RWPE2 (cell line): ENCODE data around the gene SLC39A2.
"Not testable (repeated sequence)": the region's sequence is repeated elsewhere in the genome, so short reads cannot be mapped to it uniquely, and the experiment has no call there.

ENCODE experiments used
- ATAC-seq: fragments of 200-7000 bp; cut with Tn5 transposase; 3 replicates; pipeline ENCODE4 v1.9.1; 2021; ENCODE audit warnings: low read depth
- DNase-seq: peaks from one replicate; pipeline ENCODE4 v3.0.0-alpha.2; 2020; ENCODE audit warnings: low spot score
- H3K27ac ChIP-seq: fragments of 450-650 bp; 2 replicates; pipeline ENCODE4 v1.5.1; 2017; ENCODE audit warnings: mild to moderate bottlenecking; ENCODE audit not compliant: poor library complexity, severe bottlenecking
- H3K27me3 ChIP-seq: fragments of 250-450 bp; sonication (Bioruptor Pico); 2 replicates; pipeline ENCODE4 v1.5.1; 2021; ENCODE audit warnings: mild to moderate bottlenecking, moderate library complexity; ENCODE audit not compliant: insufficient read depth, poor library complexity, severe bottlenecking
- H3K36me3 ChIP-seq: fragments of 250-450 bp; sonication (Bioruptor Pico); 2 replicates; pipeline ENCODE4 v1.5.1; 2020; ENCODE audit warnings: low read depth, mild to moderate bottlenecking, moderate library complexity
- H3K4me1 ChIP-seq: fragments of 250-450 bp; sonication (Bioruptor Pico); 2 replicates; pipeline ENCODE4 v1.5.1; 2021; ENCODE audit warnings: mild to moderate bottlenecking, moderate library complexity; ENCODE audit not compliant: insufficient read depth, poor library complexity, severe bottlenecking
- H3K4me3 ChIP-seq: fragments of 250-450 bp; sonication (Bioruptor Pico); 2 replicates; pipeline ENCODE4 v1.5.1; 2021; ENCODE audit warnings: mild to moderate bottlenecking, moderate library complexity; ENCODE audit not compliant: severe bottlenecking
- H3K9me3 ChIP-seq: fragments of 250-450 bp; sonication (Bioruptor Pico); 2 replicates; pipeline ENCODE4 v1.5.1; 2021; ENCODE audit warnings: mild to moderate bottlenecking, moderate library complexity; ENCODE audit not compliant: severe bottlenecking
- TF ChIP-seq, protein P1 (sequence below): fragments of 450-650 bp; IDR thresholded peaks from one replicate; pipeline ENCODE4 v1.5.1; 2017; ENCODE audit warnings: mild to moderate bottlenecking, moderate library complexity; ENCODE audit not compliant: poor library complexity, severe bottlenecking

Gene SLC39A2

DNA sequence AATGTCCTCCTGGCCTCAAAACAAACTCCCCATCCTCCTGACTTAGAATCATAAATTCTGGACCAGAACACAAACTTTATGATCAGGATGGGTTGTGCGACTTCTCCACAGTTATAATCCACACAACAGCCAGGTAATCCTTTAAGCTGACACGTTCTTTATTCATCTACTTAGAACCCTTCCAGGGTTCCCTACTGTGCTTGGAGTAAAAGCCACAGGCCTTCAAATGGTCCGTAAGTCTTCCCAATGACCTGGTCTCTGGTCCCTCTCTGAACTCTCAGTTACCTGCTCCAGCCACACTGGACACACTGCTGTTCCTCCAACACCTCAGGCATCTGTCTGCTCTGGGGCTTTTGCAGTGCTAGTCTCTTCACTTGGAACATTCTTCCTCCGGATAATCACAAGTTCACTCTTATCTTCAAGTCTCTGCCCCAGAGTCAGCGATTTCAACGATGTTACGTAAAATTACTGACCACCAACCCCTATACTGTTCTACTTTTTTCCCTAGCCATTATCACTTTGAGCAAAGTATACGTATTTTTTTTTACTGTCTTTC, 41.4 kb downstream of the SLC39A2 start:
- TF ChIP-seq, protein P1, sequence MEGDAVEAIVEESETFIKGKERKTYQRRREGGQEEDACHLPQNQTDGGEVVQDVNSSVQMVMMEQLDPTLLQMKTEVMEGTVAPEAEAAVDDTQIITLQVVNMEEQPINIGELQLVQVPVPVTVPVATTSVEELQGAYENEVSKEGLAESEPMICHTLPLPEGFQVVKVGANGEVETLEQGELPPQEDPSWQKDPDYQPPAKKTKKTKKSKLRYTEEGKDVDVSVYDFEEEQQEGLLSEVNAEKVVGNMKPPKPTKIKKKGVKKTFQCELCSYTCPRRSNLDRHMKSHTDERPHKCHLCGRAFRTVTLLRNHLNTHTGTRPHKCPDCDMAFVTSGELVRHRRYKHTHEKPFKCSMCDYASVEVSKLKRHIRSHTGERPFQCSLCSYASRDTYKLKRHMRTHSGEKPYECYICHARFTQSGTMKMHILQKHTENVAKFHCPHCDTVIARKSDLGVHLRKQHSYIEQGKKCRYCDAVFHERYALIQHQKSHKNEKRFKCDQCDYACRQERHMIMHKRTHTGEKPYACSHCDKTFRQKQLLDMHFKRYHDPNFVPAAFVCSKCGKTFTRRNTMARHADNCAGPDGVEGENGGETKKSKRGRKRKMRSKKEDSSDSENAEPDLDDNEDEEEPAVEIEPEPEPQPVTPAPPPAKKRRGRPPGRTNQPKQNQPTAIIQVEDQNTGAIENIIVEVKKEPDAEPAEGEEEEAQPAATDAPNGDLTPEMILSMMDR, result peak; percentile 78
- no peaks in the 10 kb centered on the region for H3K9me3 ChIP-seq
- ATAC-seq (no peak), DNase-seq (no peak)
- no peaks in the 10 kb centered on the region for H3K27me3 ChIP-seq
- peaks cover 33% of the 10 kb centered on the region for H3K4me1 ChIP-seq
- H3K4me3 ChIP-seq, result no peak overlapping the region
- no peaks in the 10 kb centered on the region for H3K36me3 ChIP-seq
- H3K27ac ChIP-seq, result peak overlapping the region; percentile 83

DNA sequence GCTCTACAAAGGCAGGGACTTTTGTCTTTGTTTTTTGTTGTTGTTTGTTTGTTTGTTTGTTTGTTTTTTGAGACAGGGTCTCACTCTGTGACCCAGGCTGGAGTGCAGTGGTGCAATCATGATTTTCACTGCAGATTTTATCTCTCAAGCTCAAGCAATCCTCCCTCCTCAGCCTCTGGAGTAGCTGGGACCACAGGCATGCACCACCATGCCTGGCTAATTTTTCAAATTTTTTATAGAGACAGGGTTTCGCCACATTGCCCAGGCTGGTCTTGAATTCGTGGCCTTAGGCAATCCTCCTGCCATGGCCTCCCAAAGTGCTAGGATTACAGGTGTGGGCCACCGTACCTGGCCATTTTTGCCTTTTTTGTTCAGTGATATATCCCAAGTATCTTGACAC, 41.8 kb downstream of the SLC39A2 start:
- H3K4me1 ChIP-seq, result peaks cover 33% of the 10 kb centered on the region
- not testable (repeated sequence) for H3K36me3 ChIP-seq, ATAC-seq, H3K9me3 ChIP-seq, DNase-seq, H3K4me3 ChIP-seq, H3K27me3 ChIP-seq
- peak overlapping the region; percentile 83 for H3K27ac ChIP-seq

DNA sequence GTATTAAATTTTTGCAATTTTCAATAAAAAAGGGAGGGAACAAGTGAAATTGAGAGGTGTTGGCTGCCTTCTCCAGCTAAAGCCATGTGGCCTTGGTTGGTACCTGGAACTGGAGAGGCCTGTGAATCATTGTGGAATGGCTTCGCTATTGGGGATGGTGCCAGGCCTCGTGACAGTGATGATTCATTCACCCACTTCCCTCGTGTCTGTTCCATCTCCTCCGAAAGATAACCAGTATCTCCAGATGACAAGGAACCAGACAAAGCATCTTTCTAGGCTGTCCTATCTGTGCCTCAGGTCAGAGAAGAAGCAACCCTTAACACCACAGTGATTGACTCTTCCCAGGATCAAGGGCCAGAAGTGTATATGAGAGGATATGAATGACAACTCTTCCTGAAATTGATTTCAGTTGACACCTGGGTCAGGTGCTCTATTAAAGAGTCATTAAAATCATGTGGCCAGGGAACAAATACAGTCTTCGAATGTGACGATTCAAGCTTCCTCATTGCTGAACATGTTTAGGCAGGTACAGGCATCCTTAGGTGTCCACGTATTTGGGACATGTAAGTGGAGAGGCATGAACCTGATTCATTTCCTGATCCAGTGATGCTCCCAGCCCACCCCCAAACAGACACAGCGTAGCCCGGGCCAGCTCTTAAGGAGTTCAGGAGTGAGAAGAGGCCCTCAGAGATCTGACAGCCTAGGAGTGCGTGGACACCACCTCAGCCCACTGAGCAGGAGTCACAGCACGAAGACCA, 42.8 kb downstream of the SLC39A2 start, which contains the start of gene RNASE7:
Gene RNASE7, plus strand, starts transcription at position 687 of the 758 bp plus-strand sequence. CDS start 631 bp downstream, outside the sequence.
- Histone ChIP-seq H3K4me3 (peak within 1 kb of the TSS; percentile 5), H3K36me3 (no peaks in the 10 kb centered on the region), H3K4me1 (peaks cover 33% of the 10 kb centered on the region), H3K27ac (peak within 1 kb of the TSS; percentile 83), H3K9me3 (no peaks in the 10 kb centered on the region), H3K27me3 (no peaks in the 10 kb centered on the region)
- TF ChIP-seq, protein P1, result no peak
- DNase-seq, result peak; percentile 86
- peak; percentile 92 for ATAC-seq

- no peaks in the 10 kb centered on the region for H3K9me3 ChIP-seq
- no peaks in the 10 kb centered on the region for H3K27me3 ChIP-seq
- no peaks in the 10 kb centered on the region for H3K36me3 ChIP-seq
- no peak for ATAC-seq
- peak overlapping the region; percentile 83 for H3K27ac ChIP-seq
- peaks cover 33% of the 10 kb centered on the region for H3K4me1 ChIP-seq
- no peak for DNase-seq
- TF ChIP-seq, protein P1, result no peak
- no peak overlapping the region for H3K4me3 ChIP-seq
Measured at GRCh38 chr14:21042918-21043317, 43.8 kb downstream of the SLC39A2 start.

DNA sequence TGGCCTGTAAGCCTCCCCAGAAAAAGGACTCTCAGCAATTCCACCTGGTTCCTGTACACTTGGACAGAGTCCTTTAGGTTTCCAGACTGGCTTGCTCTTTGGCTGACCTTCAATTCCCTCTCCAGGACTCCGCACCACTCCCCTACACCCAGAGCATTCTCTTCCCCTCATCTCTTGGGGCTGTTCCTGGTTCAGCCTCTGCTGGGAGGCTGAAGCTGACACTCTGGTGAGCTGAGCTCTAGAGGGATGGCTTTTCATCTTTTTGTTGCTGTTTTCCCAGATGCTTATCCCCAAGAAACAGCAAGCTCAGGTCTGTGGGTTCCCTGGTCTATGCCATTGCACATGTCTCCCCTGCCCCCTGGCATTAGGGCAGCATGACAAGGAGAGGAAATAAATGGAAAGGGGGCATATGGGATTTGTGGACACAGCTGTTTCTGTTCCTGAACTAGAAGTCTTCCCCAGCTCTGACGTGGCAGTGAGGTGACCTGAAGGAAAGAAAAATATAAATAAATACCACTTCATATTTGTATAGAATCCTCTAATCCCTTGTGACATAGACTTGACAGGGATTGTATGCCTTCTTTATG, 44.4 kb downstream of the SLC39A2 start:
- Histone ChIP-seq H3K27me3 (no peaks in the 10 kb centered on the region), H3K27ac (no peak overlapping the region), H3K36me3 (no peaks in the 10 kb centered on the region), H3K4me3 (no peak overlapping the region), H3K4me1 (peaks cover 33% of the 10 kb centered on the region), H3K9me3 (no peaks in the 10 kb centered on the region)
- DNase-seq (no peak), ATAC-seq (no peak)
- TF ChIP-seq, protein P1, result no peak
